ENCODE results near the gene TMEM62. TPM values are rescaled to one million over a fixed set of nuclear protein-coding genes. Genes with fewer than 3 reads are reported as not detected.

TMEM62 gene
- total and polyA plus RNA-seq, 10 of the 15 experiments (the other 5 are each of a cell fraction or from before 2014, with no cell fraction given): 7.0 to 26.8 (median 14.9) TPM

DNA sequence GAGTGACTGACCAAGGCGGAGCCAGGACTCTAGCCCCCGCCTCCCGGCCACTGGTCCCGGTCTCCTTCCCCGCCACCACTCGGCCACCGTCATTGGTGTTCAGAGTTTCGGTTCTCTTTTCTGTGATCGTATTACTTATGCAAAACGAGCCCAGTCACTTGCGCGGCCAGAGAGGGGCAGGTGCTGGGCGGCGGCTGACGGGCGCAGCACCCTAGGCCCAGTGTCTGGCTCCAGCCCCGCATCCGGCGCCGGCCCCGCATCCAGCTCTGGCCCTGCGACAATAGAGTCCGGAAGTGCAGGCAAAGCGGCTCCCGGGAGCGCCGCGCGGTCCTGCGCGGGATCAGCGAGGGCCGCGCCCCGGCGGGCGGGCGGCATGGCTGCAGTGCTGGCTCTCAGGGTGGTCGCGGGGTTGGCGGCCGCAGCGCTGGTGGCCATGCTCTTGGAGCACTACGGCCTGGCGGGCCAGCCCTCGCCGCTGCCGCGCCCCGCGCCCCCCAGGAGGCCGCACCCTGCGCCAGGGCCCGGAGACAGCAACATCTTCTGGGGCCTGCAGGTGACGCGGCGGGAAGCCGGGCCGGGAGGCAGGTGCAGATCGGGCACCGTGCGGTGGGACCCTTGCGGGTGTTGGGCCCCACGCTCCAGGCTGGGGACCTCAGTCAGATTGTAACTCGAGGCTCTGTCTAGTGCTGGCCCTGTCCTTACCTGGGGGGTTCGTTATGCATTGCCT is at the start of gene TMEM62 (continued):
- TF ChIP-seq CBX5 (IDR thresholded peaks at IDR 0.05; ENCODE audit: low read depth) (0 out of 2 replicates have a peak, but pooled peaks have one; percentile 51), RUNX3 (IDR thresholded peaks at IDR 0.05; ENCODE audit: low read length) (peak; percentile 69), SREBF1 (IDR thresholded peaks at IDR 0.05; ENCODE audit: low read length) (no peak), SPI1 (IDR thresholded peaks at IDR 0.05; ENCODE audit: borderline replicate concordance, insufficient read depth, low read depth, low read length) (peak; percentile 95), TAF1 (IDR thresholded peaks at IDR 0.05; ENCODE audit: borderline replicate concordance, low read depth, low read length) (peak; percentile 94), ZNF384 (IDR thresholded peaks at IDR 0.05; ENCODE audit: borderline replicate concordance, low read depth, low read length) (no peak), MEF2B (IDR thresholded peaks at IDR 0.05; ENCODE audit: partially characterized antibody, poor library complexity, severe bottlenecking) (peak; percentile 42), ZNF207 (IDR thresholded peaks at IDR 0.05; ENCODE audit: borderline replicate concordance) (peak; percentile 75; the same call in 1 of the 2 replicates), CREB1 (IDR thresholded peaks at IDR 0.05; ENCODE audit: low read depth) (peak; percentile 71), MAX (IDR thresholded peaks at IDR 0.05; ENCODE audit: low read depth, low read length) (no peak), ZNF217 (IDR thresholded peaks at IDR 0.05) (0 out of 2 replicates have a peak, but pooled peaks have one; percentile 49), ZNF622 (IDR thresholded peaks at IDR 0.05) (no peak), HDAC2 (IDR thresholded peaks at IDR 0.05) (no peak), KDM1A (IDR thresholded peaks at IDR 0.05; ENCODE audit: borderline replicate concordance) (no peak), MXI1 (IDR thresholded peaks at IDR 0.05; ENCODE audit: low read depth, low read length) (peak; percentile 64), EED (IDR thresholded peaks at IDR 0.05; ENCODE audit: low read depth) (peak; percentile 23; the same call in 1 of the 2 replicates), BACH1 (IDR thresholded peaks at IDR 0.05; ENCODE audit: borderline replicate concordance) (peak; percentile 81), RAD21 (IDR thresholded peaks at IDR 0.05; ENCODE audit: insufficient read depth, low read depth, low read length) (0 out of 2 replicates have a peak, but pooled peaks have one; percentile 0), BHLHE40 (IDR thresholded peaks at IDR 0.05; ENCODE audit: borderline replicate concordance in 1 of 2, low read depth in 2 of 2, low read length in 1 of 2) (peak; percentile 78 to 90; a peak in 3 of 4 replicates), YY1 (IDR thresholded peaks at IDR 0.05; ENCODE audit: low read depth, low read length) (peak; percentile 66), ZSCAN29 (IDR thresholded peaks at IDR 0.05) (0 out of 2 replicates have a peak, but pooled peaks have one; percentile 61), NKRF (conservative IDR thresholded peaks at IDR 0.05) (peak; percentile 93)
- TF ChIP-seq, protein P1, sequence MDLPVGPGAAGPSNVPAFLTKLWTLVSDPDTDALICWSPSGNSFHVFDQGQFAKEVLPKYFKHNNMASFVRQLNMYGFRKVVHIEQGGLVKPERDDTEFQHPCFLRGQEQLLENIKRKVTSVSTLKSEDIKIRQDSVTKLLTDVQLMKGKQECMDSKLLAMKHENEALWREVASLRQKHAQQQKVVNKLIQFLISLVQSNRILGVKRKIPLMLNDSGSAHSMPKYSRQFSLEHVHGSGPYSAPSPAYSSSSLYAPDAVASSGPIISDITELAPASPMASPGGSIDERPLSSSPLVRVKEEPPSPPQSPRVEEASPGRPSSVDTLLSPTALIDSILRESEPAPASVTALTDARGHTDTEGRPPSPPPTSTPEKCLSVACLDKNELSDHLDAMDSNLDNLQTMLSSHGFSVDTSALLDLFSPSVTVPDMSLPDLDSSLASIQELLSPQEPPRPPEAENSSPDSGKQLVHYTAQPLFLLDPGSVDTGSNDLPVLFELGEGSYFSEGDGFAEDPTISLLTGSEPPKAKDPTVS (IDR thresholded peaks at IDR 0.05; ENCODE audit: low read depth, low read length): 0 out of 2 replicates have a peak, but pooled peaks have one; percentile 19

Data from GM12878 (cell line).